ENCODE data around the gene PHACTR3.
"Not testable (repeated sequence)": the region's sequence is repeated elsewhere in the genome, so short reads cannot be mapped to it uniquely, and the experiment has no call there.

PHACTR3 gene

GRCh38 chr20:59608871-59609270 lies 4.5 kb downstream of the PHACTR3 start:
- H3K4me3 ChIP-seq (ENCODE audit: low read length), result no peak overlapping the region
- DNase-seq (ENCODE audit: low read depth), result no peak
- TF ChIP-seq CTCF (conservative IDR thresholded peaks at IDR 0.05; ENCODE audit: low read length), result no peak

GRCh38 chr20:59611286-59611685 lies 6.9 kb downstream of the PHACTR3 start:
- DNase-seq (ENCODE audit: low read depth), result no peak
- no peak for TF ChIP-seq CTCF (conservative IDR thresholded peaks at IDR 0.05; ENCODE audit: low read length)
- no peak overlapping the region for H3K4me3 ChIP-seq (ENCODE audit: low read length)

GRCh38 chr20:59613861-59614260 lies 9.5 kb downstream of the PHACTR3 start:
- TF ChIP-seq CTCF (conservative IDR thresholded peaks at IDR 0.05; ENCODE audit: low read length), result no peak
- H3K4me3 ChIP-seq (ENCODE audit: low read length), result no peak overlapping the region
- no peak for DNase-seq (ENCODE audit: low read depth)

GRCh38 chr20:59614714-59615113 lies 10.4 kb downstream of the PHACTR3 start:
- no peak for DNase-seq (ENCODE audit: low read depth)
- no peak for TF ChIP-seq CTCF (conservative IDR thresholded peaks at IDR 0.05; ENCODE audit: low read length)
- H3K4me3 ChIP-seq (ENCODE audit: low read length), result no peak overlapping the region

GRCh38 chr20:59616306-59616705 lies 12.0 kb downstream of the PHACTR3 start:
- no peak for DNase-seq (ENCODE audit: low read depth)
- TF ChIP-seq CTCF (conservative IDR thresholded peaks at IDR 0.05; ENCODE audit: low read length), result no peak
- H3K4me3 ChIP-seq (ENCODE audit: low read length), result no peak overlapping the region

GRCh38 chr20:59617221-59617620 lies 12.9 kb downstream of the PHACTR3 start:
- TF ChIP-seq CTCF (conservative IDR thresholded peaks at IDR 0.05; ENCODE audit: low read length), result no peak
- no peak for DNase-seq (ENCODE audit: low read depth)
- H3K4me3 ChIP-seq (ENCODE audit: low read length), result no peak overlapping the region

GRCh38 chr20:59618131-59618530 lies 13.8 kb downstream of the PHACTR3 start:
- TF ChIP-seq CTCF (conservative IDR thresholded peaks at IDR 0.05; ENCODE audit: low read length), result no peak
- H3K4me3 ChIP-seq (ENCODE audit: low read length), result no peak overlapping the region
- DNase-seq (ENCODE audit: low read depth), result no peak

- DNase-seq (ENCODE audit: low read depth); H3K4me3 ChIP-seq (ENCODE audit: low read length): not testable (repeated sequence)
These were observed 14.2 kb downstream of the PHACTR3 start for GRCh38 chr20:59618585-59618984.
